Measurements from ENCODE around the gene IER2. TPM values are rescaled to one million over a fixed set of nuclear protein-coding genes. Genes with fewer than 3 reads are reported as not detected.

The IER2 gene
- total and polyA plus RNA-seq, 9 of the 15 experiments (the other 6 are each of a cell fraction or from before 2014, with no cell fraction given), result 4.5 to 205 (median 23.7) TPM

DNA sequence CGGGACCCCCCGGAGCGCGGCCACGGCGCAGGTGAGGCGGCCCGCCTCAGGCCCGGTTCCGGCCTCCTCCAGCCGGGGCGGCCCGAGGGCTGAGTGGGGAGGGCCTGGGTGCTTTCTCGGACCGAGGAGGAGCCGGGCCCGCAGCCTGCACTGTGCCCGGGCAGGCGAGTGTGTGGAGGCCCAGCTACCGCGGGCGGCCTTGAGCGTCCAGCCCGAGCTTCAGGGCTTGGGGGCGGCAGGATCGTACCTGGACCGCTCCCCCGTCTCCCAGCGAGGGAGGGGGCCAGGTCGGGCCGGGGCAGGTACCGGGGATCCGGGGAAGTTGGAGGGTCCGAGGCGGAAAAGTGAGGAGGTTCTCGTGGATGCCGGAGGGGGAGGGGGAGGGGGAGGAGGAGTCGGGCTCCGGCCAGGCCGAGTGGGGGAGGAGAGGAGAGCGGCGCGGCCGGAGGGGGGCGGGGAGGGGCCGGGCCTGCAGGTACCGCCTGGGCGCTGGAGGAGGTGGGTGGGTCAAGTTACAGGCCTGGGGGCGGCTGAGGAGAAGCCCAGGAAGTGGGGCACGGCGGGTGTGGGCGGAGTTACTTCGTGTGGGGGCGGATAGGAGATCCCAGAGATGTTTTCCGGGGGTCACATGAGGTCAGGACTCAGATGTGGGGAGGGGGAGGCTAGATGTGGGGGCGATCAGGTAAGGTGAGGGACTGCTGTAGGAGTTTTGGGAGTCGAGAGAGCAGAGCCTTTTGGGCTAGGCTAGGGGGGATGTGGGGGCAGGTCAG lies 31.6 kb upstream of the IER2 start (continued):
- TF ChIP-seq, protein P1, sequence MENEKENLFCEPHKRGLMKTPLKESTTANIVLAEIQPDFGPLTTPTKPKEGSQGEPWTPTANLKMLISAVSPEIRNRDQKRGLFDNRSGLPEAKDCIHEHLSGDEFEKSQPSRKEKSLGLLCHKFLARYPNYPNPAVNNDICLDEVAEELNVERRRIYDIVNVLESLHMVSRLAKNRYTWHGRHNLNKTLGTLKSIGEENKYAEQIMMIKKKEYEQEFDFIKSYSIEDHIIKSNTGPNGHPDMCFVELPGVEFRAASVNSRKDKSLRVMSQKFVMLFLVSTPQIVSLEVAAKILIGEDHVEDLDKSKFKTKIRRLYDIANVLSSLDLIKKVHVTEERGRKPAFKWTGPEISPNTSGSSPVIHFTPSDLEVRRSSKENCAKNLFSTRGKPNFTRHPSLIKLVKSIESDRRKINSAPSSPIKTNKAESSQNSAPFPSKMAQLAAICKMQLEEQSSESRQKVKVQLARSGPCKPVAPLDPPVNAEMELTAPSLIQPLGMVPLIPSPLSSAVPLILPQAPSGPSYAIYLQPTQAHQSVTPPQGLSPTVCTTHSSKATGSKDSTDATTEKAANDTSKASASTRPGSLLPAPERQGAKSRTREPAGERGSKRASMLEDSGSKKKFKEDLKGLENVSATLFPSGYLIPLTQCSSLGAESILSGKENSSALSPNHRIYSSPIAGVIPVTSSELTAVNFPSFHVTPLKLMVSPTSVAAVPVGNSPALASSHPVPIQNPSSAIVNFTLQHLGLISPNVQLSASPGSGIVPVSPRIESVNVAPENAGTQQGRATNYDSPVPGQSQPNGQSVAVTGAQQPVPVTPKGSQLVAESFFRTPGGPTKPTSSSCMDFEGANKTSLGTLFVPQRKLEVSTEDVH (IDR thresholded peaks at IDR 0.05; ENCODE audit: low read depth, partially characterized antibody), result no peak
- TF ChIP-seq STAT5B (CRISPR knock-in tag; IDR thresholded peaks at IDR 0.05) (no peak), NRF1 (conservative IDR thresholded peaks at IDR 0.05 in 1 of 2, IDR thresholded peaks at IDR 0.05 in 1 of 2) (no peak), TAF7 (tag; IDR thresholded peaks at IDR 0.05) (no peak), CBX2 (IDR thresholded peaks at IDR 0.05; ENCODE audit: insufficient read depth, low read length, poor library complexity, severe bottlenecking) (no peak), SMARCE1 (IDR thresholded peaks at IDR 0.05) (peak; percentile 74), TBL1XR1 (IDR thresholded peaks at IDR 0.05; ENCODE audit: low read length in 2 of 2) (peak in 1 of 2 experiments; percentile 53; a peak in 1 of 4 replicates), MBD2 (IDR thresholded peaks at IDR 0.05; ENCODE audit: borderline replicate concordance, low read depth) (no peak), U2AF2 (optimal IDR thresholded peaks at IDR 0.05; ENCODE audit: low read depth, low read length) (no peak), SP2 (IDR thresholded peaks at IDR 0.05; ENCODE audit: extremely low read depth, low read depth, low read length, poor library complexity, severe bottlenecking) (no peak), NR2F6 (CRISPR knock-in tag; IDR thresholded peaks at IDR 0.05) (no peak), ZNF12 (CRISPR knock-in tag; IDR thresholded peaks at IDR 0.05) (no peak), SMARCA4 (IDR thresholded peaks at IDR 0.05) (0 out of 2 replicates have a peak, but pooled peaks have one; percentile 40), ZNF282 (CRISPR knock-in tag; IDR thresholded peaks at IDR 0.05) (no peak), RBM39 (optimal IDR thresholded peaks at IDR 0.05; ENCODE audit: low read depth, low read length) (no peak), ZNF561 (CRISPR knock-in tag; conservative IDR thresholded peaks at IDR 0.05) (no peak), RCOR1 (IDR thresholded peaks at IDR 0.05; ENCODE audit: borderline replicate concordance in 1 of 2, low read depth in 2 of 2, low read length in 2 of 2) (no peak), ARID2 (IDR thresholded peaks at IDR 0.05) (no peak), HDAC1 (IDR thresholded peaks at IDR 0.05) (0 out of 4 replicates have a peak, but pooled peaks of 1 of the 2 experiments have one; percentile 48), SIN3A (IDR thresholded peaks at IDR 0.05; ENCODE audit: borderline replicate concordance in 2 of 2, control insufficient read depth in 1 of 2, low read depth in 2 of 2, low read length in 2 of 2) (peak in 1 of 2 experiments; percentile 69; a peak in 1 of 4 replicates), CBFA2T2 (conservative IDR thresholded peaks at IDR 0.05) (no peak), TEAD4 (IDR thresholded peaks at IDR 0.05; ENCODE audit: low read length) (peak; percentile 15; the same call in 1 of the 2 replicates), TEAD4 (CRISPR knock-in tag; IDR thresholded peaks at IDR 0.05; ENCODE audit: borderline replicate concordance) (no peak)
- TF ChIP-seq, protein P2, sequence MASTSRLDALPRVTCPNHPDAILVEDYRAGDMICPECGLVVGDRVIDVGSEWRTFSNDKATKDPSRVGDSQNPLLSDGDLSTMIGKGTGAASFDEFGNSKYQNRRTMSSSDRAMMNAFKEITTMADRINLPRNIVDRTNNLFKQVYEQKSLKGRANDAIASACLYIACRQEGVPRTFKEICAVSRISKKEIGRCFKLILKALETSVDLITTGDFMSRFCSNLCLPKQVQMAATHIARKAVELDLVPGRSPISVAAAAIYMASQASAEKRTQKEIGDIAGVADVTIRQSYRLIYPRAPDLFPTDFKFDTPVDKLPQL (IDR thresholded peaks at IDR 0.05; ENCODE audit: extremely low read depth, insufficient read length), result no peak
- TF ChIP-seq, protein P3, sequence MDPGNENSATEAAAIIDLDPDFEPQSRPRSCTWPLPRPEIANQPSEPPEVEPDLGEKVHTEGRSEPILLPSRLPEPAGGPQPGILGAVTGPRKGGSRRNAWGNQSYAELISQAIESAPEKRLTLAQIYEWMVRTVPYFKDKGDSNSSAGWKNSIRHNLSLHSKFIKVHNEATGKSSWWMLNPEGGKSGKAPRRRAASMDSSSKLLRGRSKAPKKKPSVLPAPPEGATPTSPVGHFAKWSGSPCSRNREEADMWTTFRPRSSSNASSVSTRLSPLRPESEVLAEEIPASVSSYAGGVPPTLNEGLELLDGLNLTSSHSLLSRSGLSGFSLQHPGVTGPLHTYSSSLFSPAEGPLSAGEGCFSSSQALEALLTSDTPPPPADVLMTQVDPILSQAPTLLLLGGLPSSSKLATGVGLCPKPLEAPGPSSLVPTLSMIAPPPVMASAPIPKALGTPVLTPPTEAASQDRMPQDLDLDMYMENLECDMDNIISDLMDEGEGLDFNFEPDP (CRISPR knock-in tag; IDR thresholded peaks at IDR 0.05), result no peak
